ENCODE results near the gene ZNF420.

The ZNF420 gene

DNA sequence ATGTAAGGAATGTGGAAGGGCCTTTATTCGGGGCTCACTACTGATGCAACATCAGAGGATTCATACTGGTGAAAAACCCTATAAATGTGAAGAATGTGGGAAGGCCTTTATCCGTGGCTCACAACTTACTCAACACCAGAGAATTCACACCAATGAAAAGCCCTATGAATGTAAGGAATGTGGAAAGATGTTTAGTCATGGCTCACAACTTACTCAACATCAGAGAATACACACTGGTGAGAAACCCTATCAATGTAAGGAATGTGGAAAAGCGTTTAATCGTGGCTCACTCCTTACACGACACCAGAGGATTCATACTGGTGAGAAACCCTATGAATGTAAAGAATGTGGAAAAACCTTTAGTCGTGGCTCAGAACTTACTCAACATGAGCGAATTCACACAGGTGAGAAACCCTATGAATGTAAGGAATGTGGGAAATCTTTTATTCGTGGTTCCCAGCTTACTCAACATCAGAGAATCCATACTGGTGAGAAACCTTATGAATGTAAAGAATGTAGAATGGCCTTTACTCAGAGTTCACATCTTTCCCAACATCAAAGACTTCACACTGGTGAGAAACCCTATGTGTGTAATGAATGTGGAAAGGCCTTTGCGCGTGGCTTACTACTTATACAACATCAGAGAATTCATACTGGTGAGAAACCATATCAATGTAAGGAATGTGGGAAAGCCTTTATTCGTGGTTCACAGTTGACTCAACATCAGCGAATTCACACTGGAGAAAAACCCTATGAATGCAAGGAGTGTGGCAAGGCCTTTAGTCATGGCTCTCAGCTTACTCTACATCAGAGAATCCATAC is 50.0 kb downstream of the ZNF420 start:
- H3K4me1 Mint-ChIP-seq: no peaks in the 10 kb centered on the region
- TF ChIP-seq, protein P1, sequence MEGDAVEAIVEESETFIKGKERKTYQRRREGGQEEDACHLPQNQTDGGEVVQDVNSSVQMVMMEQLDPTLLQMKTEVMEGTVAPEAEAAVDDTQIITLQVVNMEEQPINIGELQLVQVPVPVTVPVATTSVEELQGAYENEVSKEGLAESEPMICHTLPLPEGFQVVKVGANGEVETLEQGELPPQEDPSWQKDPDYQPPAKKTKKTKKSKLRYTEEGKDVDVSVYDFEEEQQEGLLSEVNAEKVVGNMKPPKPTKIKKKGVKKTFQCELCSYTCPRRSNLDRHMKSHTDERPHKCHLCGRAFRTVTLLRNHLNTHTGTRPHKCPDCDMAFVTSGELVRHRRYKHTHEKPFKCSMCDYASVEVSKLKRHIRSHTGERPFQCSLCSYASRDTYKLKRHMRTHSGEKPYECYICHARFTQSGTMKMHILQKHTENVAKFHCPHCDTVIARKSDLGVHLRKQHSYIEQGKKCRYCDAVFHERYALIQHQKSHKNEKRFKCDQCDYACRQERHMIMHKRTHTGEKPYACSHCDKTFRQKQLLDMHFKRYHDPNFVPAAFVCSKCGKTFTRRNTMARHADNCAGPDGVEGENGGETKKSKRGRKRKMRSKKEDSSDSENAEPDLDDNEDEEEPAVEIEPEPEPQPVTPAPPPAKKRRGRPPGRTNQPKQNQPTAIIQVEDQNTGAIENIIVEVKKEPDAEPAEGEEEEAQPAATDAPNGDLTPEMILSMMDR (IDR thresholded peaks at IDR 0.05): no peak
- H3K27ac Mint-ChIP-seq: no peak overlapping the region
- peaks cover 100% of the 10 kb centered on the region for H3K9me3 Mint-ChIP-seq
- no peak for DNase-seq
- H3K4me3 Mint-ChIP-seq: no peak overlapping the region
- H3K36me3 Mint-ChIP-seq (ENCODE audit: low read depth): peaks cover 94% of the 10 kb centered on the region
- H3K27me3 Mint-ChIP-seq (ENCODE audit: low read depth, poor library complexity): no peaks in the 10 kb centered on the region

DNA sequence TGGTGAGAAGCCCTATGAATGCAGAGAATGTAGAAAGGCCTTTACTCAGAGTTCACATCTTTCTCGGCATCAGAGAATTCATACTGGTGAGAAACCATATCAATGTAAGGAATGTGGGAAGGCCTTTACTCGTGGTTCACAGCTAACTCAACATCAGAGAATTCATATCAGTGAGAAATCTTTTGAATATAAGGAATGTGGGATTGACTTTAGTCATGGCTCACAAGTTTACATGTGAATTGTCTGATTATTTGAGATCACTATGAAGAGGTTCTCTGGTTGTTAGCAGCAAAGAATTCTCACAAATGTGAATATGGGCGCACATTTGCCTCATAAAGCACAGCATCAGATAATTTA is 50.6 kb downstream of the ZNF420 start:
- H3K4me3 Mint-ChIP-seq: no peak overlapping the region
- no peaks in the 10 kb centered on the region for H3K27me3 Mint-ChIP-seq (ENCODE audit: low read depth, poor library complexity)
- H3K27ac Mint-ChIP-seq: no peak overlapping the region
- TF ChIP-seq, protein P1 (IDR thresholded peaks at IDR 0.05): no peak
- peaks cover 97% of the 10 kb centered on the region for H3K36me3 Mint-ChIP-seq (ENCODE audit: low read depth)
- peaks cover 100% of the 10 kb centered on the region for H3K9me3 Mint-ChIP-seq
- H3K4me1 Mint-ChIP-seq: no peaks in the 10 kb centered on the region
- no peak for DNase-seq

DNA sequence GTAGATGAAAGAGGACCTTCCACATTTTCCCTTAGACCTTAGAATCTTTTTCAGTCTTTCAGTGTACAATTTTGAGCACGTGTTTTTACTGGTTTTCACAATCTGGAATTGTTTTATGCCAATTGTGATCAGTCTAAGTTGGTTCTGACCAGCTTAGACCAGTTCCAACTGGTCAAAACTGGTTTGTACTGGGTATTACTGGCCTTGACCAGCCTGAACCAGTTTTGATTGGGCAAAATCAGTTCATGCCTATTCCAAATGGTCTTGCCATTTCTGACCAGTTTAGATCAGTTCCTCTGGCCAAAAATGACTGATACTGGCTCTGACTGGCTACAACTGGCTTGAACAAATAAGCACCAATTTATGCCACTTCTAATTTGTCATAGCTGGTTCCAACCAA is 57.9 kb downstream of the ZNF420 start:
- no peaks in the 10 kb centered on the region for H3K4me1 Mint-ChIP-seq
- H3K36me3 Mint-ChIP-seq (ENCODE audit: low read depth): peaks cover 30% of the 10 kb centered on the region
- DNase-seq: no peak
- H3K4me3 Mint-ChIP-seq: no peak overlapping the region
- TF ChIP-seq, protein P1 (IDR thresholded peaks at IDR 0.05): no peak
- H3K27ac Mint-ChIP-seq: no peak overlapping the region
- H3K27me3 Mint-ChIP-seq (ENCODE audit: low read depth, poor library complexity): peaks cover 4% of the 10 kb centered on the region
- H3K9me3 Mint-ChIP-seq: peaks cover 92% of the 10 kb centered on the region

DNA sequence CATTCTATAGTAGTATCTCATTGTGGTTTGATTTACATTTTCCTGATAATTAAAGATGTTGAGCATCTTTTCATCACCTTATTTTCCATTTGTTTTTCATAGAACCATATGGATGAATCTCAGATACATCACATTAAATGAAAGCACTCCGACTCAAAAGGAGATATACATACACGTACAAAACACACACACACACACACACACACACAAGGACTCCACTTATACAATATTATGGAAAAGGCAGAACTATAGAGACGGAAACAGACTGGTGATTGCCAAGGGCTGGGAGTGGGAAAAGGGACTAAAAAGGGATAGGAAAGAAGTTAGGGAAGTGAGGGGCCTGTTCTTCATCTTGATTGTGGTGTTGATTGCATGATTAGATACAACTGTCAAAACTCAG is 70.0 kb downstream of the ZNF420 start:
- peaks cover 94% of the 10 kb centered on the region for H3K9me3 Mint-ChIP-seq
- TF ChIP-seq, protein P1 (IDR thresholded peaks at IDR 0.05): no peak
- no peak overlapping the region for H3K27ac Mint-ChIP-seq
- H3K4me1 Mint-ChIP-seq: no peaks in the 10 kb centered on the region
- DNase-seq: no peak
- H3K4me3 Mint-ChIP-seq: no peak overlapping the region
- H3K27me3 Mint-ChIP-seq (ENCODE audit: low read depth, poor library complexity): peaks cover 2% of the 10 kb centered on the region
- H3K36me3 Mint-ChIP-seq (ENCODE audit: low read depth): peaks cover 75% of the 10 kb centered on the region

DNA sequence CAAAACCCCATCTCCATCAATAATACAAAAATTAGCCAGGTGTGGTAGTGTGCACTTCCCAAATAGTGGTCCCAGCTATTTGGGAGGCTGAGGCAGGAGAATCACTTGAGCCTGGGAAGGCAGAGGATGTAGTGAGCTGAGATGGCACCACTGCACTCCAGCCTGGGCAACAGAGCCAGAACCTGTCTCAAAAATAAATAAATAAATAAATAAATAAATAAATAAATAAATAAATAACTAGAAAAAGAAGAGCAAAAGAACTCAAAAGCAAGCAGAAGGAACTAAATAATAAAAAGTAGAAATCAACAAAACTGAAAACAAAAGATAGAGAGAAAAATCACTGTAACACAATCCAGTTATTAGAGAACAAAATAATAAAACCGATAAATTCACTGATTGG is 81.9 kb downstream of the ZNF420 start:
- H3K27ac Mint-ChIP-seq: no peak overlapping the region
- H3K4me1 Mint-ChIP-seq: no peaks in the 10 kb centered on the region
- H3K27me3 Mint-ChIP-seq (ENCODE audit: low read depth, poor library complexity): peaks cover 9% of the 10 kb centered on the region
- H3K4me3 Mint-ChIP-seq: no peak overlapping the region
- peaks cover 100% of the 10 kb centered on the region for H3K9me3 Mint-ChIP-seq
- H3K36me3 Mint-ChIP-seq (ENCODE audit: low read depth): peaks cover 100% of the 10 kb centered on the region
- TF ChIP-seq, protein P1 (IDR thresholded peaks at IDR 0.05): no peak
- no peak for DNase-seq

DNA sequence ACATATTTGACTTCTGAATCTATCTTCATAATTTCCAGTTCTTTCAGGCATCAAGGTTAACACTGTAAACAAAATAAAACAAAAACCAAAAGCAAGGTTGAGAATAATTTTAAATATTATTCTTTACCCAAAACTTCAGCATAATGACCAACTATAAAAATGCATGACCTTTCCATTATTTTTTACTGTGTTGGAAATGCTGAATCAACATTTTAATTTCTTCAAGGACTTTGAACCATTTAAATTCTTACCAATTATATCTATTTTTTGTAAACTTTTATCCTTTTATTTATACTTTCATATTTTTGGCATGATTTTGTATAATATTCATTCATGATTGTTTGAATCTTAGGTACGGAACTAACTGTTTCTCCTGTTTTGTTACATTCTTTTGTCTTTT is 87.4 kb downstream of the ZNF420 start:
- peaks cover 98% of the 10 kb centered on the region for H3K9me3 Mint-ChIP-seq
- DNase-seq: no peak
- no peaks in the 10 kb centered on the region for H3K4me1 Mint-ChIP-seq
- H3K27me3 Mint-ChIP-seq (ENCODE audit: low read depth, poor library complexity): peaks cover 5% of the 10 kb centered on the region
- H3K27ac Mint-ChIP-seq: no peak overlapping the region
- TF ChIP-seq, protein P1 (IDR thresholded peaks at IDR 0.05): no peak
- no peak overlapping the region for H3K4me3 Mint-ChIP-seq
- H3K36me3 Mint-ChIP-seq (ENCODE audit: low read depth): peaks cover 100% of the 10 kb centered on the region

Data from nephron progenitor cell (in vitro differentiated cells).